ENCODE data around the gene SALL1. TPM values are rescaled to one million over a fixed set of nuclear protein-coding genes. Genes with fewer than 3 reads are reported as not detected.
A peak's percentile ranks its signal among the peaks of the same experiment; 100 is the strongest.

The SALL1 gene
- total and polyA plus RNA-seq, 4 donors: 0.06 TPM; not detected in 3

DNA sequence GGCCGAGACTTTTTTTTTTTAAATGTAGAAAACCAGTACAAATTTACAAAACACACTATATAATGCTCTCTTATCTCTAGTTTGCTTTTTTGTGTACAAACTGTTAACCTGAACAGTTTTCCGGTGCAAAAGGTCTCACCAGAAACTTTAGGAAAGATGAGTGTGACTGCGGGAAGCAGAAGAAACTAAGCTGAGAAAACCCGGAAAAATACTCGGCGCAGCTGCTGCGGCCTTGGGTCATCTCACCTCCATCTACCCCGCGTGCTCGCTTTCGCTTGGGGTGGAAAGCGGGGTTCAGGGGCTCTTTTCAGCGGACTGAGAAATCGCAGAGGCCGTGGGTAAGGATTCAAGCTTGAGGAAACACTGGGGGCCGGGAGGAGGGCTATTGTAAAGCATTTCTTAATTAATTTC, 1.8 kb downstream of the SALL1 start:
- no peaks in the 10 kb centered on the region for H3K36me3 ChIP-seq (ENCODE audit: control insufficient read depth in 4 of 4, insufficient read depth in 4 of 4, low read length in 4 of 4)
- TF ChIP-seq, protein P1, sequence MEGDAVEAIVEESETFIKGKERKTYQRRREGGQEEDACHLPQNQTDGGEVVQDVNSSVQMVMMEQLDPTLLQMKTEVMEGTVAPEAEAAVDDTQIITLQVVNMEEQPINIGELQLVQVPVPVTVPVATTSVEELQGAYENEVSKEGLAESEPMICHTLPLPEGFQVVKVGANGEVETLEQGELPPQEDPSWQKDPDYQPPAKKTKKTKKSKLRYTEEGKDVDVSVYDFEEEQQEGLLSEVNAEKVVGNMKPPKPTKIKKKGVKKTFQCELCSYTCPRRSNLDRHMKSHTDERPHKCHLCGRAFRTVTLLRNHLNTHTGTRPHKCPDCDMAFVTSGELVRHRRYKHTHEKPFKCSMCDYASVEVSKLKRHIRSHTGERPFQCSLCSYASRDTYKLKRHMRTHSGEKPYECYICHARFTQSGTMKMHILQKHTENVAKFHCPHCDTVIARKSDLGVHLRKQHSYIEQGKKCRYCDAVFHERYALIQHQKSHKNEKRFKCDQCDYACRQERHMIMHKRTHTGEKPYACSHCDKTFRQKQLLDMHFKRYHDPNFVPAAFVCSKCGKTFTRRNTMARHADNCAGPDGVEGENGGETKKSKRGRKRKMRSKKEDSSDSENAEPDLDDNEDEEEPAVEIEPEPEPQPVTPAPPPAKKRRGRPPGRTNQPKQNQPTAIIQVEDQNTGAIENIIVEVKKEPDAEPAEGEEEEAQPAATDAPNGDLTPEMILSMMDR (IDR thresholded peaks at IDR 0.05; ENCODE audit: control extremely low read depth, extremely low read depth): no peak
- 17 to 26% methylated on average over 16 of the region's 16 CpGs for WGBS, 2 donors
- no peak for ATAC-seq (ENCODE audit: insufficient read depth, low FRiP score)
- peaks cover 0 to 4% (median 0%) of the 10 kb centered on the region in 4 donors for H3K9me3 ChIP-seq (ENCODE audit: control insufficient read depth in 4 of 4, insufficient read depth in 3 of 4, low read length in 3 of 4)
- H3K4me3 ChIP-seq: no peak overlapping the region
- peaks cover 29 to 88% (median 80%) of the 10 kb centered on the region in 3 donors for H3K27me3 ChIP-seq (ENCODE audit: control insufficient read depth in 3 of 3, insufficient read depth in 3 of 3, low read length in 2 of 3)
- DNase-seq: peak in 1 of 3 donors; percentile 7
- peaks cover 0 to 12% (median 0%) of the 10 kb centered on the region in 5 donors for H3K4me1 ChIP-seq (ENCODE audit: control insufficient read depth in 5 of 5, insufficient read depth in 5 of 5, low read length in 5 of 5)
- H3K9ac ChIP-seq (ENCODE audit: insufficient read depth in 1 of 2, low read length in 2 of 2): no peak overlapping the region
- no peak overlapping the region for H3K27ac ChIP-seq (ENCODE audit: low read depth in 1 of 2, low read length in 1 of 2)

DNA sequence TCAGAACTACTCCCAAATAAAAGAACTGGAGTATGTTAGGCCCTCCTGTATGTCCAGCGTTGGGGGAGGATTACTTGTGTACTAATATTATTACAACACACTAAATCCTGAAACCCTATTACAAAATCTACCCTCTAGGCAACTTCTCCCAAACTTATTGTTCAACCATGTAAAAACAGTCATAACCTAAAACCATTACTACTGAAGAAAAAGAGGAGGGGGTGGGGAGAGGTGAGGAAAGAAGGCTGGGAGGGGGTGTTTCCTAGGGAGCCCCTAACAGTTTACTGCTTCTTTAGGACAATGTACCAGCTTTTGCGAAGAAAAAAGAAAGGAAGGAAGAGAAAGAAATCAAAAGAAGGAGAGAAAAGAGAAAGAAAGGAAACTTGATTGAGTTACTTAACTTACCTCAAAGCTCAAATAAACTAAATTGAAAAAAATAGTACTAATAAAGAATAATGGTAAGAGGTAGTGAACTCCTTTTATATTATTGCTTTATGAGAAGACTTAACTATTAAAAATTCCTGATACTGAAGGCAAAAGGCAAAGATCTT, 2.3 kb downstream of the SALL1 start:
- DNase-seq: no peak
- no peaks in the 10 kb centered on the region for H3K36me3 ChIP-seq (ENCODE audit: control insufficient read depth in 4 of 4, insufficient read depth in 4 of 4, low read length in 4 of 4)
- peaks cover 0 to 4% (median 0%) of the 10 kb centered on the region in 4 donors for H3K9me3 ChIP-seq (ENCODE audit: control insufficient read depth in 4 of 4, insufficient read depth in 3 of 4, low read length in 3 of 4)
- no peak for ATAC-seq (ENCODE audit: insufficient read depth, low FRiP score)
- WGBS, 2 donors: 40 to 54% methylated on average over 2 of the region's 2 CpGs
- no peak overlapping the region for H3K27ac ChIP-seq (ENCODE audit: low read depth in 1 of 2, low read length in 1 of 2)
- H3K9ac ChIP-seq (ENCODE audit: insufficient read depth in 1 of 2, low read length in 2 of 2): no peak overlapping the region
- TF ChIP-seq, protein P1 (IDR thresholded peaks at IDR 0.05; ENCODE audit: control extremely low read depth, extremely low read depth): no peak
- peaks cover 24 to 88% (median 80%) of the 10 kb centered on the region in 3 donors for H3K27me3 ChIP-seq (ENCODE audit: control insufficient read depth in 3 of 3, insufficient read depth in 3 of 3, low read length in 2 of 3)
- no peak overlapping the region for H3K4me3 ChIP-seq
- peaks cover 0 to 12% (median 0%) of the 10 kb centered on the region in 5 donors for H3K4me1 ChIP-seq (ENCODE audit: control insufficient read depth in 5 of 5, insufficient read depth in 5 of 5, low read length in 5 of 5)

DNA sequence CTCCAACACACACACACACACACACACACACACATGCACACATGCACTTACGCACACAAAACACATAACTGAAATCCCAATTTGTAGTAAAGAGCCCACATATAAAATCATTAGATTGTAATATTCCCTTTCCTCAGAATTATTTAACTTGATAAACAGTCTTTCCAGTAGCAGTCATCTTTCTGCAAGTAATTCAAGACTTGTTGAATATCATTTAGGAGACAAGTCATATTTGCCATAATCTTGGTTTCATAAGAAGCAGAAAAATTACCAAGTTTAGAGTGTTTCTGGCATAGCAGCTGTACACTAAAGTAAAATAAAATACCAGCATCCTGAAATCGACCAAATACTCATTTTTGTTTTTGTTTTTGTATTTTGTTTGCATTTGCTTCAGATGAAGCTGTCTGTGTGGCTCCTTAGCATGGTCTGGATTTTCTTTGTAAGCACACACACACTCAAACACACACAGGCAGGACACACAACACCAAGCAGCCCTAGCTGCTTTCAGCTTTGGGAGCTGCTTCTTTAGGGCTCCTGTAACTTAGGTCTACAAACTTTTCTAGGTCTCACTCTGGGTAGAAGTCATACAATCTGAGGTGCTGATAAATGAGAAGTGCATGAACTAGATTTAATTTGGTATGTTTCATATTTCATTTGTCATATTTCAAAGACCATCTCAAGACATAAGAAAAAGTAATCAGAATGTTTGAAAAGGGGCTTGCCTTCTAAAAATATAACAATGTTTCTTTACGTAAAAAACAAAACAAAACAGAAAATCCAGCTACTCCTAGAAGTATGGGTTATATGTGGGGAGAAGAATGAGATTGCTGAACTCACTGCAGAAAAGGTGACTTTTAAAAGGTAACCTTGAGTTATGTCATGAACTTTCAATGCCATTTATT, 3.0 kb downstream of the SALL1 start:
- H3K9me3 ChIP-seq (ENCODE audit: control insufficient read depth in 4 of 4, insufficient read depth in 3 of 4, low read length in 3 of 4): peaks cover 0 to 4% (median 0%) of the 10 kb centered on the region in 4 donors
- DNase-seq (no peak), ATAC-seq (ENCODE audit: insufficient read depth, low FRiP score) (no peak)
- H3K36me3 ChIP-seq (ENCODE audit: control insufficient read depth in 4 of 4, insufficient read depth in 4 of 4, low read length in 4 of 4): no peaks in the 10 kb centered on the region
- H3K27ac ChIP-seq (ENCODE audit: low read depth in 1 of 2, low read length in 1 of 2): no peak overlapping the region
- 69 to 73% methylated on average over 3 of the region's 3 CpGs for WGBS, 2 donors
- H3K27me3 ChIP-seq (ENCODE audit: control insufficient read depth in 3 of 3, insufficient read depth in 3 of 3, low read length in 2 of 3): peaks cover 21 to 88% (median 78%) of the 10 kb centered on the region in 3 donors
- H3K9ac ChIP-seq (ENCODE audit: insufficient read depth in 1 of 2, low read length in 2 of 2): no peak overlapping the region
- no peak overlapping the region for H3K4me3 ChIP-seq
- TF ChIP-seq, protein P1 (IDR thresholded peaks at IDR 0.05; ENCODE audit: control extremely low read depth, extremely low read depth): no peak
- H3K4me1 ChIP-seq (ENCODE audit: control insufficient read depth in 5 of 5, insufficient read depth in 5 of 5, low read length in 5 of 5): peaks cover 0 to 12% (median 0%) of the 10 kb centered on the region in 5 donors

Data from lung (tissue), 12 donors.